T-helper 17 cell (primary cell): ENCODE measurements around the gene CRADD. TPM values are rescaled to one million over a fixed set of nuclear protein-coding genes. Genes with fewer than 3 reads are reported as not detected.

Source experiments
- ATAC-seq: fragments of 150-1000 bp; cut with Tn5 transposase; 2 replicates; pipeline ENCODE4 v1.10.0; 2021; ENCODE audit warnings: mild to moderate bottlenecking, moderate library complexity
- DNase-seq, 3 donors: peaks; one replicate each; pipeline versions ENCODE4 v3.0.0 to v3.0.0-alpha.2; 2020 to 2021
- H3K9me3 ChIP-seq: one replicate; pipeline ENCODE4 v1.7.0; 2013; ENCODE audit warnings: low read length, mild to moderate bottlenecking; ENCODE audit not compliant: control insufficient read depth, poor library complexity, severe bottlenecking
- H3K27ac Mint-ChIP-seq: one replicate; pipeline ENCODE4 v1.8.0; 2022; ENCODE audit warnings: mild to moderate bottlenecking, moderate library complexity, mixed read lengths
- H3K27me3 Mint-ChIP-seq: one replicate; pipeline ENCODE4 v1.8.0; 2022; ENCODE audit warnings: mixed read lengths
- H3K36me3 Mint-ChIP-seq: one replicate; pipeline ENCODE4 v1.8.0; 2022; ENCODE audit warnings: low read depth, mixed read lengths
- H3K4me1 Mint-ChIP-seq: one replicate; pipeline ENCODE4 v1.8.0; 2022; ENCODE audit warnings: mild to moderate bottlenecking, mixed read lengths
- H3K4me3 Mint-ChIP-seq: one replicate; pipeline ENCODE4 v1.8.0; 2022; ENCODE audit warnings: mild to moderate bottlenecking, moderate library complexity, mixed read lengths
- total RNA-seq, 4 donors: library from RNA in 2 of 4; stranded (reverse) in 2 of 4; gene quantifications; one replicate each; pipeline ENCODE4 v1.2.3 and lab custom pipeline; 2022 to 2026

Gene CRADD
- total RNA-seq, 2 donors from 2014 or later, result 13.0 to 14.4 TPM

DNA sequence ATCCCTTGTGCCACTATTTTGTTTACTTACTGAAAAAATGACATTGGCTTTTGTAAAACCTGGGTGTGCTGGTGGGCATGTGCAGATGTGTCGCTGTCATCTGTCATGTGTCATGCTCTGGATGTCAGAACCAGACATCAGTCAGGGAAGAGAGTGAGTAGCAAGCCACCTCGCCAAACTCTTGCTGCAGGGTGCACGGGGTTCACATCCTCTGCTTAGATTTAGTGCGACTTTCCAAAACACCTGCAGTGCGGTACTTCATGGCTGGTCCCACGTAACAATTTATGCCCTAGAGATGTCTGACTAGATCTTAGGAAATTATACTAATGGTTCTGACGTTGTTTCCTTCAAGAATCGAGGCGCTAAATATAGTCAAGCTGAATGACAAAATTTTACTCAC, 106.7 kb downstream of the CRADD start:
- H3K9me3 ChIP-seq, result no peaks in the 10 kb centered on the region
- H3K27me3 Mint-ChIP-seq, result no peaks in the 10 kb centered on the region
- ATAC-seq (peak; percentile 61), DNase-seq (peak in 1 of 3 donors; percentile 39)
- peak overlapping the region; percentile 93 for H3K27ac Mint-ChIP-seq
- H3K4me3 Mint-ChIP-seq, result peak overlapping the region; percentile 75
- peaks cover 26% of the 10 kb centered on the region for H3K4me1 Mint-ChIP-seq
- no peaks in the 10 kb centered on the region for H3K36me3 Mint-ChIP-seq

GRCh38 chr12:93784339-93785086, 107.3 kb downstream of the CRADD start:
- Mint-ChIP-seq H3K27me3 (no peaks in the 10 kb centered on the region), H3K4me3 (peak overlapping the region; percentile 75), H3K4me1 (peaks cover 31% of the 10 kb centered on the region), H3K36me3 (no peaks in the 10 kb centered on the region), H3K27ac (peak overlapping the region; percentile 93)
- H3K9me3 ChIP-seq, result no peaks in the 10 kb centered on the region
- DNase-seq (peak in 2 of 3 donors; percentile 19 to 29), ATAC-seq (peak; percentile 78)

DNA sequence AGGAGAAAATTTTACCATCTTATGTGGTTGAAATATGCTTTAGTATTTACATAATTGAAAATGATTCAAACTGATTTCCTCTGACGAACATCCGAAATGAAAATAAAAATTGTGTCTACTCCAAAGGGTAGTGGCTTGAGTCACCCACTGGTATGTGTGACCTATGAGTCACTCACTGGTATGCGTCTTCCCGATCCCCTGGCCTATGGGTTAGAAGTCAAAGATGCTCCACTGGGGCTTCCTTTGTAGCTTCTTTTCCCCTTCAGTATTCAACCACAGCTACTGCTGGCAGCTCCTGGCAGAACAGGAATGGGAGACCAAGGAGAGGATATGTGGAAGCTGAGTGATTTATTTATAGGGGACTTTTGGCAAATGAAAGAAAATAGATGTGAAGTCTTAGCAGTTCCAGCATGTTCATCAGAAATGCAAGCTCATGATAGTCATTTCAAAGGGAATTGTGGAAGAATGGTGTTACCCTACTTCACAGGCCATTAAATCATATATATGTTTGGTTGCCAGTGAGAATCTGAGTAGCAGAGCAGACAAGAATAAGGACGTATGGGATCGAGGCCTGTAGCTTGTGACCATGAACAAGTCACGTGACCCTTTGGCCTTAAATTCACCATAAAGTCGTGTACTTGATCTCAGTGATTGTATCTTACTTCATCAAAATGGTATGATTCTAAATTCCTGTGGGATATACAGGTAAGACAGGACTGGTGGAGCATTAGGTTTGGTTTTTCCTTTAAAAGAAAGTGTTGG, 108.3 kb downstream of the CRADD start:
- DNase-seq, result peak in 1 of 3 donors; percentile 20
- Mint-ChIP-seq H3K27me3 (no peaks in the 10 kb centered on the region), H3K27ac (peak overlapping the region; percentile 93), H3K4me1 (peaks cover 31% of the 10 kb centered on the region), H3K36me3 (no peaks in the 10 kb centered on the region), H3K4me3 (peak overlapping the region; percentile 69)
- peak; percentile 75 for ATAC-seq
- H3K9me3 ChIP-seq, result no peaks in the 10 kb centered on the region

GRCh38 chr12:93786656-93787397, 109.7 kb downstream of the CRADD start:
- no peak for DNase-seq
- no peaks in the 10 kb centered on the region for H3K27me3 Mint-ChIP-seq
- H3K4me1 Mint-ChIP-seq, result peaks cover 30% of the 10 kb centered on the region
- H3K4me3 Mint-ChIP-seq, result no peak overlapping the region
- no peak overlapping the region for H3K27ac Mint-ChIP-seq
- H3K36me3 Mint-ChIP-seq, result no peaks in the 10 kb centered on the region
- H3K9me3 ChIP-seq, result no peaks in the 10 kb centered on the region
- ATAC-seq, result no peak

DNA sequence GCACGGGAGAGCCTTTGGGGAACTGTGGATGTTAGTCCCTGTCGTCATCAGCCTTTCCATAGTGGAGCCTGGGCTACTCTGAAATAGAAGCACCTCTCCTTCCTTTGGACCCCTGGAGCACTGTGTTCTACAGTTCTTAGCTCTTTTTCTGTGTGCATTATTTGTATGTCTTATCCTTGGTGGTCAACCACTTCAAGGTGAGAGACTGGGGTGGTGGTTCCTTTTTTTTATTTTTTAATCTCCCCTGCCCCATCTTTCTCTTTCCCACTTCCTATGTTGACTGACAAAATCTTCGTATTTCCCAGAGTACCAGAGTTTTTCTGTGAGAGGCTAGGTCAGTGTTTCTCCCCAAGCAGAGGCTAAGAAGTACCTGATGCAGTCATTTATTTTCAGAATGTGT, 111.7 kb downstream of the CRADD start:
- no peaks in the 10 kb centered on the region for H3K27me3 Mint-ChIP-seq
- ATAC-seq, result no peak
- no peak overlapping the region for H3K4me3 Mint-ChIP-seq
- no peaks in the 10 kb centered on the region for H3K36me3 Mint-ChIP-seq
- peaks cover 31% of the 10 kb centered on the region for H3K4me1 Mint-ChIP-seq
- H3K27ac Mint-ChIP-seq, result peak overlapping the region; percentile 74
- no peaks in the 10 kb centered on the region for H3K9me3 ChIP-seq
- DNase-seq, result no peak

DNA sequence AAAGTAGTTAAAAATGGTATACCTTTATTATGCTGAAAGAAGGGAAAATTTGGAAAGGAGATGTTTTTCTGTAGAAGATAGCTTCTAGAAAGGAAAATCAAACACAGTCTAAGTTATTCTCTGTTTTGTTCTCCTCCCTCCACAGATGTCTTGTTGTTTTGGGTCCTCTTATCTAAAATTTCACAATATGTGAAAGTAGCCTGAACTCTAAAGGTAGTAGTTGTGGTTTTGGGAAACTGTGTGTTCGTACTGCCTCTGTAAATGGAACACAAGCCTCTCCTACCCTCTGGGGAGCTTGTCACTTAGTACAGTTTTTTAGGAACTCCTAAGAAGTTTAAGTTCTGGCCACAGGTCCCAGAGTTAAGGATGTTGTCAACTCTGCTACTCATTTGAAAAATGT, 112.6 kb downstream of the CRADD start:
- H3K36me3 Mint-ChIP-seq, result no peaks in the 10 kb centered on the region
- peaks cover 24% of the 10 kb centered on the region for H3K4me1 Mint-ChIP-seq

DNA sequence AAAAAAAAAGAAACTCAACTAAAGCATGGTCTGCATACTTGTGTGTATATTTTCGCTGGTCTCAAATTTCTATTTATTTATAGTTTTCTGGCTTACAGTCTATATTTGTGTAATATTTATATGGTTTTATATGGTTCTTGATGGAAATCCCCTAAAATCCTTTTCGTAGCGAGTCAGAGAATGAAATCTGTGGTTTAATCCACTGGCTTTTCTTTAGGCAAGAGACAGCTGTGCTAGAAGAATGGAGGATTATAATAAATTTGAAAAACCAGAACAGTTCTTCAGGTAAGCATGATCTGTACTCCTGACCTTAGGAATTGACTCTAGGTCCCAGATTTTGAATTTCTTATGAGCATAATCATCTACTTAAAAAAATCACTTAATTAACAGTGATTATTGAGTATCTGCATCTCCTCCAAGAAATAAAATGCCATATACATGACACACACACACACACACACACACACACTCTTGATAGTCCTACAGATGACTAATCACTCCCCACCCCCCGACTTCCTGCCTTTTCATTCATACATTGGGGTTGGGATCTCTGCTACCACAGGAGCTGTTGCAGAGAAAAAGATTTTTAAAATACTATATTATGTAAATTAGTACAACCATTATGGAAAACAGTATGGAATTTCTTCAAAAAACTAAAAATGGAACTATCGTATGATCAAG, 113.4 kb downstream of the CRADD start:
- no peaks in the 10 kb centered on the region for H3K36me3 Mint-ChIP-seq
- H3K27me3 Mint-ChIP-seq, result no peaks in the 10 kb centered on the region
- no peak overlapping the region for H3K27ac Mint-ChIP-seq
- DNase-seq (no peak), ATAC-seq (no peak)
- H3K9me3 ChIP-seq, result no peaks in the 10 kb centered on the region
- H3K4me3 Mint-ChIP-seq, result no peak overlapping the region
- peaks cover 18% of the 10 kb centered on the region for H3K4me1 Mint-ChIP-seq

More for the DNA sequence above, 112.6 kb downstream of the CRADD start:
- Mint-ChIP-seq H3K4me3 (no peak overlapping the region), H3K27ac (peak overlapping the region; percentile 74), H3K27me3 (no peaks in the 10 kb centered on the region)
- no peak for ATAC-seq
- DNase-seq, result no peak
- no peaks in the 10 kb centered on the region for H3K9me3 ChIP-seq

DNA sequence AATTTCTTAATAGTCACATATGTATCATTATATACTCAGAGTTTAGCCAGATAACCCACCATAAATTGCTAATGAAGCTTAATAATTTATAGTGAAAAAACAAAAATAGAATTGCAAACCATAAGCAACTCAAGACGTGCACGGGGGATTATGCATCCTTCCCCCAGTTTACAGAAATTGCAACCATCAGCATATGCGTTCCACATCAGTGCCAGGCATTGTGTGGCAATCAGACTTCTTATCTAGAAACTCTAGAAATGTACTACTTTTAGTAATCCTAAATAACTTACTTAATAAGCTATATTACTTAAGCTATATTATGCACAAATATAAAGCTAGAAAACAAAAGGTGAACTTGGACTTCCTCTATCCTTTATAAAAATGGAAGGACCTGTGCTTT, 115.8 kb downstream of the CRADD start:
- Mint-ChIP-seq H3K27me3 (no peaks in the 10 kb centered on the region), H3K27ac (no peak overlapping the region), H3K36me3 (no peaks in the 10 kb centered on the region), H3K4me3 (no peak overlapping the region), H3K4me1 (peaks cover 18% of the 10 kb centered on the region)
- DNase-seq (no peak), ATAC-seq (no peak)
- no peaks in the 10 kb centered on the region for H3K9me3 ChIP-seq

GRCh38 chr12:93793983-93794382, 116.8 kb downstream of the CRADD start:
- DNase-seq, result no peak
- no peak for ATAC-seq
- Mint-ChIP-seq H3K27ac (no peak overlapping the region), H3K27me3 (no peaks in the 10 kb centered on the region), H3K4me1 (peaks cover 17% of the 10 kb centered on the region), H3K36me3 (no peaks in the 10 kb centered on the region), H3K4me3 (no peak overlapping the region)
- H3K9me3 ChIP-seq, result no peaks in the 10 kb centered on the region

DNA sequence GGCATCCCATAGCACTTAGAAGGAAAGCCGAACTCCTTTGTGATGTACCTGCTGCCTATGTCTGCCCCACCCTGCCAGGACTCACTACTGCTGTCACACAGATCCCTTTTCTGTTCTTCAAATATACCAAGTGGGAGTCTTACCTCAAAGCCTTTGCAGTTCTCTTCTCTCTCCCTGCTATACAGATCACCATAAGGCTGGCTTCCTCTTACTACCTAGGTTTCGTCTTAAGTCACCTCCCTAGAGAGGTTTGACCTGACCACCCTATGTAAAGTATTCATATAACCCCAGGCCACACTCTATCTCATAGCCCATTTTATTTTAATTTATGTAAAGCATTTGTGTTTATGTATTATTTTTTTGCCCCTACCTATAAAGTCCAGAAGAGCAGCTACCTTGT, 117.6 kb downstream of the CRADD start:
- Mint-ChIP-seq H3K4me1 (peaks cover 11% of the 10 kb centered on the region), H3K4me3 (no peak overlapping the region), H3K27ac (no peak overlapping the region), H3K27me3 (no peaks in the 10 kb centered on the region), H3K36me3 (no peaks in the 10 kb centered on the region)
- ATAC-seq, result no peak
- H3K9me3 ChIP-seq, result no peaks in the 10 kb centered on the region
- DNase-seq, result no peak

GRCh38 chr12:93795352-93795751, 118.2 kb downstream of the CRADD start:
- Mint-ChIP-seq H3K27ac (no peak overlapping the region), H3K36me3 (no peaks in the 10 kb centered on the region), H3K4me1 (peaks cover 9% of the 10 kb centered on the region), H3K4me3 (no peak overlapping the region), H3K27me3 (no peaks in the 10 kb centered on the region)
- ATAC-seq (no peak), DNase-seq (no peak)
- no peaks in the 10 kb centered on the region for H3K9me3 ChIP-seq

GRCh38 chr12:93796729-93797128, 119.6 kb downstream of the CRADD start:
- Mint-ChIP-seq H3K36me3 (no peaks in the 10 kb centered on the region), H3K27me3 (no peaks in the 10 kb centered on the region), H3K4me3 (no peak overlapping the region), H3K4me1 (peaks cover 9% of the 10 kb centered on the region), H3K27ac (no peak overlapping the region)
- ATAC-seq, result no peak
- no peak for DNase-seq
- H3K9me3 ChIP-seq, result no peaks in the 10 kb centered on the region
